SK-N-SH treated with all-trans-retinoic acid at 6 μM for 48 hours (cell line): ENCODE measurements around the gene SYT7.

Experiments used
- ISL1 ChIP-seq: fragments of 250-450 bp; sonication (Bioruptor Pico); IDR thresholded peaks from 2 replicates; pipeline ENCODE4 v2.1.2; 2022; ENCODE audit warnings: mild to moderate bottlenecking, moderate library complexity
- PPARA ChIP-seq: fragments of 250-450 bp; sonication (Bioruptor Pico); IDR thresholded peaks from 2 replicates; pipeline ENCODE4 v1.5.0; 2020; ENCODE audit warnings: mild to moderate bottlenecking, borderline replicate concordance
- RARB ChIP-seq: fragments of 250-450 bp; sonication (Bioruptor Pico); IDR thresholded peaks from 2 replicates; pipeline ENCODE4 v1.8.0; 2021; ENCODE audit warnings: mild to moderate bottlenecking, moderate library complexity
- TOX ChIP-seq: fragments of 250-450 bp; sonication (Bioruptor Pico); IDR thresholded peaks from 2 replicates; pipeline ENCODE4 v1.8.0; 2021; ENCODE audit warnings: mild to moderate bottlenecking, moderate library complexity, borderline replicate concordance
- ZFP3 ChIP-seq: fragments of 250-450 bp; sonication (Bioruptor Pico); IDR thresholded peaks from 2 replicates; pipeline ENCODE4 v1.5.0; 2020; ENCODE audit warnings: mild to moderate bottlenecking, moderate library complexity
- ZFP30 ChIP-seq: fragments of 450-650 bp; formaldehyde crosslinking; IDR thresholded peaks from 2 replicates; pipeline ENCODE4 v1.5.0; 2022; ENCODE audit warnings: mild to moderate bottlenecking, moderate library complexity
- ZNF70 ChIP-seq: fragments of 450-650 bp; formaldehyde crosslinking; IDR thresholded peaks from 2 replicates; pipeline ENCODE4 v1.5.0; 2020; ENCODE audit warnings: mild to moderate bottlenecking, moderate library complexity
- ZNF8 ChIP-seq: fragments of 450-650 bp; formaldehyde crosslinking; IDR thresholded peaks from 2 replicates; pipeline ENCODE4 v1.5.0; 2020; ENCODE audit warnings: mild to moderate bottlenecking, moderate library complexity
- TF ChIP-seq, protein P1 (sequence below): fragments of 250-450 bp; sonication (Bioruptor Pico); IDR thresholded peaks from 2 replicates; pipeline ENCODE4 v1.5.1; 2021; ENCODE audit warnings: mild to moderate bottlenecking, moderate library complexity
- TF ChIP-seq, protein P2 (sequence below): fragments of 250-450 bp; sonication (Bioruptor Pico); IDR thresholded peaks from 2 replicates; pipeline ENCODE4 v1.5.1; 2020; ENCODE audit warnings: low read depth, mild to moderate bottlenecking, moderate library complexity

DNA sequence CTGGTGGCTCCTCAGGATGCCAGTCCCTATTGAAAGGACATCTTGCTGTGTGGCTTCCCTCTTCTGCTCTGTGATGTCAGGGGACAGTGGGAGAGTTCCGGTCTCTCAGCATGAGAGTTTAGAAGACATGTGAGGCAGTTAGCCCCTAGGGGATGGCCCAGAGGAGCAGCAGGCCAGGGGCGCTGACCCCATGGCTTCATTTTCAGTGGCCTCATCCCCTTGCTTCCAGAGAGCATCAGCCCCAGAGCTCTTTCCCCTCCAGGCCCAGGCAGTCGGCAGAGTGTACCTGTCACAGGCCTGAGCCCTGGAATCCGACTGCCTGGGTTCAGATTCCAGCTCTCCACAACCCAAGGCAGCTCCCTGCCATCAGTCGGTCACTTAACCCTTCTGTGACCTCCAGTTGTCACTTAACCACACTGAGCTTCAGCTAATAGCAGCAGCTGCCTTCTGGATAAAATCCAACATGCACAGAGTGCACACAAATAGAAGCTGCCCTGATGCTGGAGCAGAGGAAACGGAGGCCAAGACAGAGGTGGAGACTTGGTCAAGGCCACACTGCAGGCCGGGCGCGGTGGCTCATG, 86.4 kb downstream of the SYT7 start:
- TF ChIP-seq, protein P1, sequence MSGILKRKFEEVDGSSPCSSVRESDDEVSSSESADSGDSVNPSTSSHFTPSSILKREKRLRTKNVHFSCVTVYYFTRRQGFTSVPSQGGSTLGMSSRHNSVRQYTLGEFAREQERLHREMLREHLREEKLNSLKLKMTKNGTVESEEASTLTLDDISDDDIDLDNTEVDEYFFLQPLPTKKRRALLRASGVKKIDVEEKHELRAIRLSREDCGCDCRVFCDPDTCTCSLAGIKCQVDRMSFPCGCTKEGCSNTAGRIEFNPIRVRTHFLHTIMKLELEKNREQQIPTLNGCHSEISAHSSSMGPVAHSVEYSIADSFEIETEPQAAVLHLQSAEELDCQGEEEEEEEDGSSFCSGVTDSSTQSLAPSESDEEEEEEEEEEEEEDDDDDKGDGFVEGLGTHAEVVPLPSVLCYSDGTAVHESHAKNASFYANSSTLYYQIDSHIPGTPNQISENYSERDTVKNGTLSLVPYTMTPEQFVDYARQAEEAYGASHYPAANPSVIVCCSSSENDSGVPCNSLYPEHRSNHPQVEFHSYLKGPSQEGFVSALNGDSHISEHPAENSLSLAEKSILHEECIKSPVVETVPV (CRISPR knock-in tag), result no peak
- TF ChIP-seq ZFP30 (CRISPR knock-in tag) (no peak), ZNF70 (no peak), TOX (CRISPR knock-in tag) (no peak), RARB (CRISPR knock-in tag) (no peak), ZNF8 (CRISPR knock-in tag) (no peak), PPARA (CRISPR knock-in tag) (no peak), ZFP3 (CRISPR knock-in tag) (no peak), ISL1 (no peak)
- TF ChIP-seq, protein P2, sequence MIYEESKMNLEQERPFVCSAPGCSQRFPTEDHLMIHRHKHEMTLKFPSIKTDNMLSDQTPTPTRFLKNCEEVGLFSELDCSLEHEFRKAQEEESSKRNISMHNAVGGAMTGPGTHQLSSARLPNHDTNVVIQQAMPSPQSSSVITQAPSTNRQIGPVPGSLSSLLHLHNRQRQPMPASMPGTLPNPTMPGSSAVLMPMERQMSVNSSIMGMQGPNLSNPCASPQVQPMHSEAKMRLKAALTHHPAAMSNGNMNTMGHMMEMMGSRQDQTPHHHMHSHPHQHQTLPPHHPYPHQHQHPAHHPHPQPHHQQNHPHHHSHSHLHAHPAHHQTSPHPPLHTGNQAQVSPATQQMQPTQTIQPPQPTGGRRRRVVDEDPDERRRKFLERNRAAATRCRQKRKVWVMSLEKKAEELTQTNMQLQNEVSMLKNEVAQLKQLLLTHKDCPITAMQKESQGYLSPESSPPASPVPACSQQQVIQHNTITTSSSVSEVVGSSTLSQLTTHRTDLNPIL (CRISPR knock-in tag), result no peak
